ENCODE data around the gene WWOX. TPM values are rescaled to one million over a fixed set of nuclear protein-coding genes. Genes with fewer than 3 reads are reported as not detected.

The WWOX gene
- total RNA-seq, 6 donors from 2014 or later = 18.7 to 167 (median 31.0) TPM

GRCh38 chr16:78446486-78446885 lies 347.0 kb downstream of the WWOX start:
- no peaks in the 10 kb centered on the region for H3K4me1 ChIP-seq
- H3K4me3 ChIP-seq = no peak overlapping the region
- no peaks in the 10 kb centered on the region for H3K27me3 ChIP-seq
- TF ChIP-seq EP300 (IDR thresholded peaks at IDR 0.05) (no peak), CTCF (IDR thresholded peaks at IDR 0.05) (no peak)
- DNase-seq (no peak), ATAC-seq (ENCODE audit: low FRiP score in 2 of 2) (no peak)
- whole genome bisulfite sequencing, 2 donors = 93 to 98% methylated on average over 5 of the region's 5 CpGs
- no peaks in the 10 kb centered on the region for H3K36me3 ChIP-seq
- H3K27ac ChIP-seq = no peak overlapping the region
- no peaks in the 10 kb centered on the region for H3K9me3 ChIP-seq

GRCh38 chr16:78446992-78447563 lies 347.6 kb downstream of the WWOX start:
- no peak overlapping the region for H3K27ac ChIP-seq
- no peak overlapping the region for H3K4me3 ChIP-seq
- DNase-seq = no peak
- TF ChIP-seq POLR2AphosphoS5 (IDR thresholded peaks at IDR 0.05) (no peak), POLR2A (IDR thresholded peaks at IDR 0.05) (no peak), CTCF (IDR thresholded peaks at IDR 0.05) (no peak), EP300 (IDR thresholded peaks at IDR 0.05) (no peak)
- 76 to 81% methylated on average over 2 of the region's 2 CpGs for WGBS, 2 donors
- no peaks in the 10 kb centered on the region for H3K4me1 ChIP-seq
- no peaks in the 10 kb centered on the region for H3K9me3 ChIP-seq
- no peaks in the 10 kb centered on the region for H3K36me3 ChIP-seq
- no peak for ATAC-seq (ENCODE audit: low FRiP score in 2 of 2)
- no peaks in the 10 kb centered on the region for H3K27me3 ChIP-seq

GRCh38 chr16:78448658-78449271 lies 349.3 kb downstream of the WWOX start:
- WGBS, 2 donors = 84 to 96% methylated on average over 6 of the region's 6 CpGs
- no peaks in the 10 kb centered on the region for H3K9me3 ChIP-seq
- no peak for TF ChIP-seq POLR2A (IDR thresholded peaks at IDR 0.05)
- no peak for TF ChIP-seq EP300 (IDR thresholded peaks at IDR 0.05)
- no peak for TF ChIP-seq POLR2AphosphoS5 (IDR thresholded peaks at IDR 0.05)

GRCh38 chr16:78450255-78450654 lies 350.8 kb downstream of the WWOX start:
- Histone ChIP-seq H3K4me1 (no peaks in the 10 kb centered on the region), H3K4me3 (no peak overlapping the region), H3K27ac (no peak overlapping the region), H3K9me3 (no peaks in the 10 kb centered on the region), H3K27me3 (no peaks in the 10 kb centered on the region), H3K36me3 (no peaks in the 10 kb centered on the region)
- DNase-seq = no peak
- TF ChIP-seq POLR2A (IDR thresholded peaks at IDR 0.05) (no peak), EP300 (IDR thresholded peaks at IDR 0.05) (no peak), POLR2AphosphoS5 (IDR thresholded peaks at IDR 0.05) (no peak), CTCF (IDR thresholded peaks at IDR 0.05) (no peak)
- WGBS, 2 donors = 68 to 72% methylated on average over 2 of the region's 2 CpGs
- ATAC-seq (ENCODE audit: low FRiP score in 2 of 2) = no peak

More at GRCh38 chr16:78448658-78449271, 349.3 kb downstream of the WWOX start:
- ATAC-seq (ENCODE audit: low FRiP score in 2 of 2) = no peak
- H3K27ac ChIP-seq = no peak overlapping the region
- H3K36me3 ChIP-seq = no peaks in the 10 kb centered on the region
- no peak for DNase-seq
- no peak overlapping the region for H3K4me3 ChIP-seq
- H3K27me3 ChIP-seq = no peaks in the 10 kb centered on the region
- H3K4me1 ChIP-seq = no peaks in the 10 kb centered on the region

- no peaks in the 10 kb centered on the region for H3K36me3 ChIP-seq
- DNase-seq (no peak), ATAC-seq (ENCODE audit: low FRiP score in 2 of 2) (no peak)
- H3K27me3 ChIP-seq = no peaks in the 10 kb centered on the region
- TF ChIP-seq POLR2A (IDR thresholded peaks at IDR 0.05) = no peak
- H3K4me3 ChIP-seq = no peak overlapping the region
- H3K4me1 ChIP-seq = no peaks in the 10 kb centered on the region
- H3K27ac ChIP-seq = no peak overlapping the region
- no peaks in the 10 kb centered on the region for H3K9me3 ChIP-seq
- 84 to 89% methylated on average over 5 of the region's 5 CpGs for WGBS, 2 donors
These were observed 352.6 kb downstream of the WWOX start for GRCh38 chr16:78452025-78452555.

GRCh38 chr16:78455861-78456260 lies 356.4 kb downstream of the WWOX start:
- WGBS, 2 donors = 72 to 88% methylated on average over 4 of the region's 4 CpGs
- H3K27ac ChIP-seq = no peak overlapping the region

More at GRCh38 chr16:78455861-78456260, 356.4 kb downstream of the WWOX start:
- H3K4me1 ChIP-seq = peaks cover 0 to 6% (median 0%) of the 10 kb centered on the region in 4 donors
- no peak for ATAC-seq (ENCODE audit: low FRiP score in 2 of 2)
- DNase-seq = no peak
- H3K27me3 ChIP-seq = no peaks in the 10 kb centered on the region
- TF ChIP-seq POLR2AphosphoS5 (IDR thresholded peaks at IDR 0.05) (no peak), POLR2A (IDR thresholded peaks at IDR 0.05) (no peak)
- no peaks in the 10 kb centered on the region for H3K36me3 ChIP-seq
- no peak overlapping the region for H3K4me3 ChIP-seq
- H3K9me3 ChIP-seq = no peaks in the 10 kb centered on the region
